HG03280 (cell line): ENCODE results near the gene YARS1.

ENCODE experiments used
- ATAC-seq: cut with Tn5 transposase; IDR thresholded peaks from one replicate; pipeline ENCODE4 v1.9.1; 2021; ENCODE audit warnings: mild to moderate bottlenecking, moderate library complexity; ENCODE audit not compliant: unreplicated experiment

Gene YARS1

GRCh38 chr1:32782086-32782485 lies 35.1 kb downstream of the YARS1 start:
- ATAC-seq, result no peak

- no peak for ATAC-seq
Observed at GRCh38 chr1:32780628-32781234, 36.4 kb downstream of the YARS1 start.

GRCh38 chr1:32780005-32780404 lies 37.2 kb downstream of the YARS1 start:
- ATAC-seq, result no peak

GRCh38 chr1:32779242-32779641 lies 37.9 kb downstream of the YARS1 start:
- no peak for ATAC-seq

GRCh38 chr1:32775640-32776337 lies 41.4 kb downstream of the YARS1 start:
- no peak for ATAC-seq

GRCh38 chr1:32774950-32775634 lies 42.1 kb downstream of the YARS1 start:
- no peak for ATAC-seq

- ATAC-seq, result no peak
Observed at GRCh38 chr1:32774464-32774808, 42.7 kb downstream of the YARS1 start.

- ATAC-seq, result no peak
Observed at GRCh38 chr1:32773764-32774463, 43.2 kb downstream of the YARS1 start.

GRCh38 chr1:32773018-32773763 lies 44.0 kb downstream of the YARS1 start:
- ATAC-seq, result no peak

GRCh38 chr1:32772281-32773017 lies 44.7 kb downstream of the YARS1 start:
- ATAC-seq, result no peak

GRCh38 chr1:32771561-32772280 lies 45.4 kb downstream of the YARS1 start:
- no peak for ATAC-seq

GRCh38 chr1:32770741-32771548 lies 46.2 kb downstream of the YARS1 start:
- ATAC-seq, result no peak

- no peak for ATAC-seq
Observed at GRCh38 chr1:32770221-32770731, 46.9 kb downstream of the YARS1 start.

GRCh38 chr1:32769524-32770220 lies 47.5 kb downstream of the YARS1 start:
- no peak for ATAC-seq

GRCh38 chr1:32768110-32768850 lies 48.9 kb downstream of the YARS1 start:
- no peak for ATAC-seq

GRCh38 chr1:32767641-32768040 lies 49.5 kb downstream of the YARS1 start:
- ATAC-seq, result no peak

GRCh38 chr1:32767156-32767555 lies 50.0 kb downstream of the YARS1 start:
- ATAC-seq, result no peak
